PC-9 (cell line): ENCODE results near the gene ARHGEF3. TPM values are rescaled to one million over a fixed set of nuclear protein-coding genes. Genes with fewer than 3 reads are reported as not detected.

ENCODE experiments used
- BruUV-seq: library from RNA; stranded (reverse); fragments of 400-500 nt; replicated peaks from 2 replicates; lab custom pipeline; 2021; lab: Mats Ljungman, UMichigan
- CTCF ChIA-PET: fragments of 300-600 bp; sonication (Branson Sonifier 250); formaldehyde crosslinking; loops from one replicate; lab custom pipeline; 2022; ENCODE audit warnings: antibody characterized with exemption; lab: Charles Lee
- POLR2A ChIA-PET: fragments of 300-600 bp; sonication (Branson Sonifier 250); formaldehyde crosslinking; loops from one replicate; lab custom pipeline; 2022; ENCODE audit warnings: antibody characterized with exemption; ENCODE audit not compliant: unreplicated experiment; lab: Charles Lee
- DNase-seq, 2 experiments: peaks; one replicate each; pipeline versions ENCODE4 v3.0.0 to v3.0.0-alpha.2; 2015 to 2022; ENCODE audit warnings: mixed read lengths in 1 of 2
- H2AFZ ChIP-seq: fragments of 200-600 bp; sonication (generic); 2 replicates; pipeline ENCODE4 v1.8.1; 2017; ENCODE audit warnings: antibody characterized with exemption
- H3F3A ChIP-seq: fragments of 200-600 bp; sonication (generic); 2 replicates; pipeline ENCODE4 v1.8.1; 2017; ENCODE audit warnings: antibody characterized with exemption, mild to moderate bottlenecking, low read depth; ENCODE audit not compliant: insufficient read depth
- H3K27ac ChIP-seq: fragments of 200-600 bp; sonication (generic); 2 replicates; pipeline ENCODE4 v1.6.1; 2016; ENCODE audit warnings: mixed run types
- H3K27me3 ChIP-seq: fragments of 200-600 bp; sonication (generic); 2 replicates; pipeline ENCODE4 v1.6.1; 2016; ENCODE audit warnings: low read depth, mixed run types; ENCODE audit not compliant: insufficient read depth
- H3K36me3 ChIP-seq: fragments of 200-600 bp; sonication (generic); 2 replicates; pipeline ENCODE4 v1.6.1; 2016; ENCODE audit warnings: low read depth, mixed run types
- H3K4me1 ChIP-seq: fragments of 200-600 bp; sonication (generic); replicated peaks from 2 replicates; pipeline ENCODE4 v1.6.1; 2016; ENCODE audit warnings: mixed run types; ENCODE audit not compliant: insufficient read depth
- H3K4me2 ChIP-seq: fragments of 200-600 bp; sonication (generic); 2 replicates; pipeline ENCODE4 v1.6.1; 2017; ENCODE audit warnings: mixed run types
- H3K4me3 ChIP-seq: fragments of 200-600 bp; sonication (generic); 2 replicates; pipeline ENCODE4 v1.6.1; 2016; ENCODE audit warnings: mixed run types
- H3K79me2 ChIP-seq: fragments of 200-600 bp; sonication (generic); 2 replicates; pipeline ENCODE4 v1.6.1; 2017; ENCODE audit warnings: low read depth, mixed run types
- H3K9me2 ChIP-seq: fragments of 200-600 bp; sonication (generic); 2 replicates; pipeline ENCODE4 v1.8.1; 2017; ENCODE audit warnings: mild to moderate bottlenecking; ENCODE audit not compliant: insufficient read depth
- H3K9me3 ChIP-seq: fragments of 200-600 bp; sonication (generic); 2 replicates; pipeline ENCODE4 v1.8.1; 2016; ENCODE audit warnings: low read depth; ENCODE audit not compliant: insufficient read depth
- H4K20me1 ChIP-seq: fragments of 200-600 bp; sonication (generic); 2 replicates; pipeline ENCODE4 v1.8.1; 2017; ENCODE audit not compliant: insufficient read depth
- CTCF ChIP-seq: fragments of 200-600 bp; sonication (generic); conservative IDR thresholded peaks from 2 replicates; pipeline ENCODE4 v1.6.1; 2017; ENCODE audit warnings: mixed run types, antibody characterized with exemption, mild to moderate bottlenecking, moderate library complexity
- EZH2 ChIP-seq: fragments of 200-600 bp; sonication (generic); IDR thresholded peaks from 2 replicates; pipeline ENCODE4 v1.8.0; 2017; ENCODE audit warnings: antibody characterized with exemption, low read depth
- intact Hi-C: fragments of 100-400 bp; cut with micrococcal nuclease; formaldehyde crosslinking; loops from one replicate; pipeline ENCODE4 v1.10.0; 2022; ENCODE audit not compliant: unreplicated experiment
- total RNA-seq: library from RNA; stranded (reverse); gene quantifications from 2 replicates; pipeline ENCODE4 v1.2.3, GENCODE V29; 2021

The ARHGEF3 gene
- total RNA-seq, 1 experiment from 2014 or later: 49.2 TPM

GRCh38 chr3:56784448-56785001 lies 17.2 kb downstream of the ARHGEF3 start:
- POLR2A ChIA-PET: no interaction called here
- H3K27ac ChIP-seq: no peak overlapping the region
- no peaks in the 10 kb centered on the region for H3K9me3 ChIP-seq
- no peak overlapping the region for H3K4me2 ChIP-seq
- H3K27me3 ChIP-seq: no peaks in the 10 kb centered on the region
- no peaks in the 10 kb centered on the region for H3K9me2 ChIP-seq
- DNase-seq: no peak
- no peaks in the 10 kb centered on the region for H3K36me3 ChIP-seq
- BruUV-seq: no TSS peak
- intact Hi-C loops: no loop called here
- no peaks in the 10 kb centered on the region for H4K20me1 ChIP-seq
- H3F3A ChIP-seq: no peaks in the 10 kb centered on the region; the same call in 1 of the 2 replicates
- no peak overlapping the region for H3K4me3 ChIP-seq
- H3K79me2 ChIP-seq: no peaks in the 10 kb centered on the region
- CTCF ChIA-PET: no interaction called here
- H2AFZ ChIP-seq: no peak overlapping the region
- TF ChIP-seq CTCF (no peak), EZH2 (no peak)
- peaks cover 7% of the 10 kb centered on the region for H3K4me1 ChIP-seq

- no peak overlapping the region for H3K27ac ChIP-seq
- CTCF ChIA-PET: no interaction called here
- no peaks in the 10 kb centered on the region for H3K9me2 ChIP-seq
- peaks cover 7% of the 10 kb centered on the region for H3K4me1 ChIP-seq
- H3K9me3 ChIP-seq: no peaks in the 10 kb centered on the region
- H4K20me1 ChIP-seq: no peaks in the 10 kb centered on the region
- no peak overlapping the region for H3K4me2 ChIP-seq
- H3K27me3 ChIP-seq: no peaks in the 10 kb centered on the region
- no peaks in the 10 kb centered on the region; the same call in 1 of the 2 replicates for H3F3A ChIP-seq
- H3K4me3 ChIP-seq: no peak overlapping the region
- BruUV-seq: no TSS peak
- intact Hi-C loops: no loop called here
- H3K36me3 ChIP-seq: no peaks in the 10 kb centered on the region
- DNase-seq: no peak
- H2AFZ ChIP-seq: no peak overlapping the region
- POLR2A ChIA-PET: no interaction called here
- TF ChIP-seq EZH2: no peak
- TF ChIP-seq CTCF: no peak
- no peaks in the 10 kb centered on the region for H3K79me2 ChIP-seq
Measured at GRCh38 chr3:56783644-56784447, 17.9 kb downstream of the ARHGEF3 start.

GRCh38 chr3:56782906-56783305 lies 18.8 kb downstream of the ARHGEF3 start:
- H3K4me3 ChIP-seq: no peak overlapping the region
- H3F3A ChIP-seq: no peaks in the 10 kb centered on the region; the same call in 1 of the 2 replicates
- H3K4me1 ChIP-seq: peaks cover 7% of the 10 kb centered on the region
- TF ChIP-seq EZH2 (no peak), CTCF (no peak)
- ChIA-PET CTCF (no interaction called here), POLR2A (no interaction called here)
- H3K4me2 ChIP-seq: no peak overlapping the region
- H4K20me1 ChIP-seq: no peaks in the 10 kb centered on the region
- DNase-seq: no peak
- no peak overlapping the region for H2AFZ ChIP-seq
- no peaks in the 10 kb centered on the region for H3K27me3 ChIP-seq
- no peak overlapping the region for H3K27ac ChIP-seq
- intact Hi-C loops: no loop called here
- no peaks in the 10 kb centered on the region for H3K79me2 ChIP-seq
- no peaks in the 10 kb centered on the region for H3K9me2 ChIP-seq
- no peaks in the 10 kb centered on the region for H3K9me3 ChIP-seq
- BruUV-seq: no TSS peak
- H3K36me3 ChIP-seq: no peaks in the 10 kb centered on the region
